G401 (cell line): Measurements from ENCODE around the gene RNF126. TPM values are rescaled to one million over a fixed set of nuclear protein-coding genes. Genes with fewer than 3 reads are reported as not detected.

Source experiments
- DNase-seq: peaks from one replicate; pipeline ENCODE4 v3.0.0-alpha.2; 2015; ENCODE audit warnings: low spot score
- in situ Hi-C: cut with HindIII; loops from 2 replicates; pipeline ENCODE4 v1.10.0; 2016; ENCODE audit warnings: low sequenced_read_pairs, mixed read lengths
- total RNA-seq: library from RNA; depleted of rRNA; stranded (reverse); fragments of >200 nt; shearing (Covaris generic); gene quantifications from 2 replicates; pipeline ENCODE4 v1.2.3, GENCODE V29; 2014

RNF126 gene
- total RNA-seq, 1 experiment from 2014 or later, result 48.7 TPM

- in situ Hi-C loops, result no loop called here
- no peak for DNase-seq
Measured at GRCh38 chr19:687569-688166, 24.7 kb upstream of the RNF126 start.

GRCh38 chr19:686589-687297 lies 23.7 kb upstream of the RNF126 start:
- in situ Hi-C loops, result no loop called here
- no peak for DNase-seq

- in situ Hi-C loops, result no loop called here
Measured at GRCh38 chr19:685454-685931, 22.5 kb upstream of the RNF126 start.

GRCh38 chr19:682678-683320 lies 19.8 kb upstream of the RNF126 start:
- in situ Hi-C loops, result no loop called here
- no peak for DNase-seq

More at GRCh38 chr19:685454-685931, 22.5 kb upstream of the RNF126 start:
- no peak for DNase-seq

- DNase-seq, result no peak
- in situ Hi-C loops, result no loop called here
Measured at GRCh38 chr19:681029-682019, 18.3 kb upstream of the RNF126 start.

GRCh38 chr19:680287-681028 lies 17.4 kb upstream of the RNF126 start:
- in situ Hi-C loops, result no loop called here
- DNase-seq, result peak; percentile 99

GRCh38 chr19:679418-680286 lies 16.6 kb upstream of the RNF126 start:
- in situ Hi-C loops, result no loop called here
- no peak for DNase-seq

GRCh38 chr19:678791-679388 lies 15.9 kb upstream of the RNF126 start:
- in situ Hi-C loops, result no loop called here
- DNase-seq, result no peak

GRCh38 chr19:677601-678436 lies 14.8 kb upstream of the RNF126 start:
- in situ Hi-C loops, result no loop called here
- no peak for DNase-seq

GRCh38 chr19:677201-677600 lies 14.2 kb upstream of the RNF126 start:
- in situ Hi-C loops, result no loop called here
- no peak for DNase-seq

GRCh38 chr19:676339-677105 lies 13.5 kb upstream of the RNF126 start, which contains the start of gene FSTL3:
TSS of gene FSTL3 (plus strand) at chr19:676392. CDS start at chr19:676424, 32 bp downstream.
- in situ Hi-C loops, result no loop called here
- no peak for DNase-seq

GRCh38 chr19:676007-676338 lies 13.0 kb upstream of the RNF126 start:
- in situ Hi-C loops, result no loop called here
- no peak for DNase-seq

- in situ Hi-C loops, result no loop called here
- DNase-seq, result no peak
Measured at GRCh38 chr19:674282-675151, 11.5 kb upstream of the RNF126 start.

GRCh38 chr19:670609-671075 lies 7.6 kb upstream of the RNF126 start:
- in situ Hi-C loops, result no loop called here
- no peak for DNase-seq
